Neural crest cell (in vitro differentiated cells): ENCODE measurements around the gene SFT2D1. TPM values are rescaled to one million over a fixed set of nuclear protein-coding genes. Genes with fewer than 3 reads are reported as not detected.
A peak's percentile ranks its signal among the peaks of the same experiment; 100 is the strongest.
"Not testable (repeated sequence)": the region's sequence is repeated elsewhere in the genome, so short reads cannot be mapped to it uniquely, and the experiment has no call there.

Experiments used
- DNase-seq: peaks from one replicate; pipeline ENCODE4 v3.0.0; 2021; ENCODE audit warnings: low read depth, mixed read lengths, low spot score
- H3K27ac Mint-ChIP-seq: one replicate; pipeline ENCODE4 v1.8.0; 2021; ENCODE audit warnings: mild to moderate bottlenecking, mixed read lengths; ENCODE audit not compliant: unreplicated experiment
- H3K27me3 Mint-ChIP-seq: 2 replicates; pipeline ENCODE4 v1.8.0; 2021; ENCODE audit warnings: low read depth, mild to moderate bottlenecking, mixed read lengths
- H3K36me3 Mint-ChIP-seq: 2 replicates; pipeline ENCODE4 v1.8.0; 2021; ENCODE audit warnings: low read depth, mild to moderate bottlenecking, mixed read lengths
- H3K4me1 Mint-ChIP-seq: 2 replicates; pipeline ENCODE4 v1.8.0; 2021; ENCODE audit warnings: mixed read lengths
- H3K4me3 Mint-ChIP-seq: one replicate; pipeline ENCODE4 v1.8.0; 2021; ENCODE audit warnings: mild to moderate bottlenecking, mixed read lengths
- H3K9me3 Mint-ChIP-seq: 2 replicates; pipeline ENCODE4 v1.8.0; 2021; ENCODE audit warnings: mixed read lengths
- total RNA-seq: library from RNA; stranded (reverse); gene quantifications from 2 replicates; pipeline ENCODE4 v1.2.1, GENCODE V29; 2021
- TF ChIP-seq, protein P1 (sequence below): fragments of 200-600 bp; sonication (generic); conservative IDR thresholded peaks from 2 replicates; pipeline ENCODE4 v1.5.0; 2021; ENCODE audit warnings: antibody characterized with exemption, mild to moderate bottlenecking

SFT2D1 gene
- total RNA-seq, 1 donor from 2014 or later = 30.4 TPM

DNA sequence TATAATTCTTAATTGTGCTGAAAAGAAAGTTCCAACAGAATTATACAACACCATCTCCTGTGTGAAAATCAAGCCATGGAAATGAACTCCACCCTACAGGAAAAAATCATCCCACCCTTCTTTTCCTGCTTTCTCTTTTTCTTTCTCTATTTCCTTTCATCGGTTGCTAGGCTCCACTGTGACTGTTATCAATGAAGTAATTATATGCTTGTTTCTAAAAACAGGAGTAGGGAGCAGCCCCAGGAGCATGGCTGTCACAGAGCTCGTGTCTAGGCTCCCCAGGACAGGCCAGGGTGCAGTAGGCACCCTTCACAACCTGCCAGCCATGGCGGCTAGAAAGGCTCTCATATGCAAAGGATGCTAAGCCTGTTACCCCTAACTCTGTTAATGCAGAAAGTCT is 27.4 kb upstream of the SFT2D1 start:
- DNase-seq = no peak
- Mint-ChIP-seq H3K4me1 (peaks cover 26% of the 10 kb centered on the region), H3K4me3 (no peak overlapping the region), H3K27me3 (no peaks in the 10 kb centered on the region), H3K9me3 (no peaks in the 10 kb centered on the region), H3K36me3 (no peaks in the 10 kb centered on the region), H3K27ac (peak overlapping the region; percentile 1)
- TF ChIP-seq, protein P1, sequence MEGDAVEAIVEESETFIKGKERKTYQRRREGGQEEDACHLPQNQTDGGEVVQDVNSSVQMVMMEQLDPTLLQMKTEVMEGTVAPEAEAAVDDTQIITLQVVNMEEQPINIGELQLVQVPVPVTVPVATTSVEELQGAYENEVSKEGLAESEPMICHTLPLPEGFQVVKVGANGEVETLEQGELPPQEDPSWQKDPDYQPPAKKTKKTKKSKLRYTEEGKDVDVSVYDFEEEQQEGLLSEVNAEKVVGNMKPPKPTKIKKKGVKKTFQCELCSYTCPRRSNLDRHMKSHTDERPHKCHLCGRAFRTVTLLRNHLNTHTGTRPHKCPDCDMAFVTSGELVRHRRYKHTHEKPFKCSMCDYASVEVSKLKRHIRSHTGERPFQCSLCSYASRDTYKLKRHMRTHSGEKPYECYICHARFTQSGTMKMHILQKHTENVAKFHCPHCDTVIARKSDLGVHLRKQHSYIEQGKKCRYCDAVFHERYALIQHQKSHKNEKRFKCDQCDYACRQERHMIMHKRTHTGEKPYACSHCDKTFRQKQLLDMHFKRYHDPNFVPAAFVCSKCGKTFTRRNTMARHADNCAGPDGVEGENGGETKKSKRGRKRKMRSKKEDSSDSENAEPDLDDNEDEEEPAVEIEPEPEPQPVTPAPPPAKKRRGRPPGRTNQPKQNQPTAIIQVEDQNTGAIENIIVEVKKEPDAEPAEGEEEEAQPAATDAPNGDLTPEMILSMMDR = no peak

GRCh38 chr6:166366921-166367320 is 24.6 kb upstream of the SFT2D1 start:
- DNase-seq = no peak
- Mint-ChIP-seq H3K4me3 (no peak overlapping the region), H3K9me3 (no peaks in the 10 kb centered on the region), H3K27ac (no peak overlapping the region), H3K36me3 (no peaks in the 10 kb centered on the region), H3K27me3 (no peaks in the 10 kb centered on the region), H3K4me1 (peaks cover 33% of the 10 kb centered on the region)
- TF ChIP-seq, protein P1 = no peak

DNA sequence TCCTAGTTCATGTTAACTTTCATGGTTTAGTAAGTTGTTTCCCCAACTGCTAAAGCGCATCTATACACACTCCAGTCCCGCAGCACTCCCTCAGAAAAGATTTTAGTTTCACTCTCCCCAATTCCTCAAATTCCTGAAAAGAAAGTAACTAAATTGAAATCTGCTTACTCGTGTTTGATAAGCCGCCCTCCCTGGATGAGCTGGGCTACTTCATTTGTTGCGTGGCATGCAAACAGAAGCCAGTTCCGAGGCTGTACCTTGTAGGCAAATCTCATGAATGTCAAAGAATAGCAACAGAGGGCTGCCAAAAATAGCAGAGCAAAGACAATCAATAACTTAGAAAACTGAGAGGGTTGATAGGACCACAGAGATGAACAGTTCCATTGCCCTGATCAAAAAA is 23.5 kb upstream of the SFT2D1 start:
- TF ChIP-seq, protein P1 = no peak
- peaks cover 38% of the 10 kb centered on the region for H3K4me1 Mint-ChIP-seq
- no peaks in the 10 kb centered on the region for H3K36me3 Mint-ChIP-seq
- H3K27ac Mint-ChIP-seq = peak overlapping the region; percentile 94
- H3K9me3 Mint-ChIP-seq = no peaks in the 10 kb centered on the region
- H3K27me3 Mint-ChIP-seq = no peaks in the 10 kb centered on the region
- peak overlapping the region; percentile 41 for H3K4me3 Mint-ChIP-seq
- no peak for DNase-seq

DNA sequence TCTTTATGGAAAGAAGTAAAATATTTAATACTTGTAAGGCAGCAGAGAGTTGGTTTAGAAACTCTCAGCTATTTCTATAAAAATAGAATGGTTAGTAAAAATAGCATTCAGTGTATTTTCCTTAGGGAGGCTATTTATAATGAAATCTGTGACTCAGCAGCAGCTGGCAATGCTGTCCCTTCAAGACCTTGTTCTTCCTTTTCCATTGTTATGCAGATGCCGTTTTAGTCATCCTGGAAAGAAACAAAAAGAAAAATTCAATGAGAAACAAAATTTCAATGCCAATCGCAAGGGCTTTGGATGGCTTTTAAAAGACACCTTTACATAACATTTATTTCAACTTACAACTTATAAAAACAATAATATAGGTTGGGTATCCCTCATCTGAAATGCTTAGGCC is 22.9 kb upstream of the SFT2D1 start:
- DNase-seq = no peak
- Mint-ChIP-seq H3K27ac (no peak overlapping the region), H3K4me3 (no peak overlapping the region), H3K27me3 (no peaks in the 10 kb centered on the region), H3K9me3 (no peaks in the 10 kb centered on the region), H3K4me1 (peaks cover 44% of the 10 kb centered on the region), H3K36me3 (no peaks in the 10 kb centered on the region)
- TF ChIP-seq, protein P1 = no peak

- H3K27ac Mint-ChIP-seq = peak overlapping the region; percentile 92
- peaks cover 41% of the 10 kb centered on the region for H3K4me1 Mint-ChIP-seq
- DNase-seq = no peak
- peaks cover 4% of the 10 kb centered on the region for H3K36me3 Mint-ChIP-seq
- H3K27me3 Mint-ChIP-seq = no peaks in the 10 kb centered on the region
- no peaks in the 10 kb centered on the region for H3K9me3 Mint-ChIP-seq
- no peak overlapping the region for H3K4me3 Mint-ChIP-seq
- TF ChIP-seq, protein P1 = no peak
These were observed 22.1 kb upstream of the SFT2D1 start for GRCh38 chr6:166364456-166364855.

- H3K36me3 Mint-ChIP-seq, DNase-seq, H3K4me3 Mint-ChIP-seq, H3K9me3 Mint-ChIP-seq, H3K27me3 Mint-ChIP-seq: not testable (repeated sequence)
- peaks cover 41% of the 10 kb centered on the region for H3K4me1 Mint-ChIP-seq
- peak overlapping the region; percentile 19 for H3K27ac Mint-ChIP-seq
These were observed 20.1 kb upstream of the SFT2D1 start for GRCh38 chr6:166362427-166362826.
